Liver (tissue), 3 donors: Measurements from ENCODE around the gene NDUFA5.

Experiments
- CTCF ChIP-seq: fragments of 150-350 bp; IDR thresholded peaks from 2 replicates; pipeline ENCODE4 v1.5.1; 2017; ENCODE audit warnings: improper control_type of control experiment, low read depth, low read length; ENCODE audit not compliant: missing input control
- FOXA1 ChIP-seq: IDR thresholded peaks from 2 replicates; pipeline ENCODE4 v1.6.1; 2016; ENCODE audit warnings: antibody characterized with exemption
- GABPA ChIP-seq, 2 donors: IDR thresholded peaks in 1 of 2; conservative IDR thresholded peaks in 1 of 2; 2 replicates each; pipeline ENCODE4 v1.6.1; 2016; ENCODE audit warnings: antibody characterized with exemption in 2 of 2, mild to moderate bottlenecking in 1 of 2, moderate library complexity in 1 of 2
- JUND ChIP-seq, 2 donors: IDR thresholded peaks; 2 replicates each; pipeline ENCODE4 v1.6.1; 2016; ENCODE audit warnings: antibody characterized with exemption in 2 of 2
- MAX ChIP-seq: IDR thresholded peaks from 2 replicates; pipeline ENCODE4 v1.6.1; 2016; ENCODE audit warnings: antibody characterized with exemption
- RAD21 ChIP-seq, 2 donors: IDR thresholded peaks; 2 replicates each; pipeline ENCODE4 v1.6.1; 2016; ENCODE audit warnings: antibody characterized with exemption in 2 of 2, mild to moderate bottlenecking in 2 of 2
- REST ChIP-seq: IDR thresholded peaks from 2 replicates; pipeline ENCODE4 v1.6.1; 2016; ENCODE audit warnings: antibody characterized with exemption, mild to moderate bottlenecking
- RXRA ChIP-seq, 2 donors: IDR thresholded peaks; 2 replicates each; pipeline ENCODE4 v1.6.1; 2017 to 2018; ENCODE audit warnings: antibody characterized with exemption in 2 of 2, mild to moderate bottlenecking in 1 of 2
- SP1 ChIP-seq: IDR thresholded peaks from 2 replicates; pipeline ENCODE4 v1.6.1; 2018; ENCODE audit warnings: antibody characterized with exemption, mild to moderate bottlenecking
- TAF1 ChIP-seq: conservative IDR thresholded peaks from 2 replicates; pipeline ENCODE4 v1.6.1; 2016; ENCODE audit warnings: antibody characterized with exemption, mild to moderate bottlenecking
- YY1 ChIP-seq: IDR thresholded peaks from 2 replicates; pipeline ENCODE4 v1.6.1; 2016; ENCODE audit warnings: antibody characterized with exemption, mild to moderate bottlenecking
- ZBTB33 ChIP-seq: IDR thresholded peaks from 2 replicates; pipeline ENCODE4 v1.6.1; 2016; ENCODE audit warnings: antibody characterized with exemption
- donor health status: healthy.
- donor health status: healthy.

- TF ChIP-seq JUND (IDR thresholded peaks at IDR 0.05) (no peak), CTCF (no peak), ZBTB33 (no peak), REST (no peak), YY1 (no peak), FOXA1 (no peak), RXRA (IDR thresholded peaks at IDR 0.05) (no peak), SP1 (no peak), MAX (no peak), GABPA (IDR thresholded peaks at IDR 0.05 in 1 of 2, conservative IDR thresholded peaks at IDR 0.05 in 1 of 2) (no peak), TAF1 (no peak), RAD21 (IDR thresholded peaks at IDR 0.05) (no peak)
Observed at GRCh38 chr7:123552641-123553040, 5.0 kb downstream of the NDUFA5 start.
